Stimulated activated naive CD8-positive, alpha-beta T cell treated with anti-CD3 and anti-CD28 coated beads, Interleukin-15, Interleukin-2, amounts not matched to agents 100 ng/mL and 50 ng/mL, for 24 hours (primary cell): Measurements from ENCODE around the gene RALGAPB.

ENCODE experiments used
- H3K27ac Mint-ChIP-seq: one replicate; pipeline ENCODE4 v1.8.0; 2021; ENCODE audit warnings: mild to moderate bottlenecking, mixed read lengths
- H3K27me3 Mint-ChIP-seq: one replicate; pipeline ENCODE4 v1.8.0; 2021; ENCODE audit warnings: mixed read lengths
- H3K36me3 Mint-ChIP-seq: one replicate; pipeline ENCODE4 v1.8.0; 2021; ENCODE audit warnings: low read depth, mixed read lengths
- H3K4me1 Mint-ChIP-seq: one replicate; pipeline ENCODE4 v1.8.0; 2021; ENCODE audit warnings: low read depth, mixed read lengths
- H3K4me3 Mint-ChIP-seq: one replicate; pipeline ENCODE4 v1.8.0; 2021; ENCODE audit warnings: mild to moderate bottlenecking, mixed read lengths
- H3K9me3 Mint-ChIP-seq: one replicate; pipeline ENCODE4 v1.8.0; 2021; ENCODE audit warnings: mixed read lengths

Gene RALGAPB

DNA sequence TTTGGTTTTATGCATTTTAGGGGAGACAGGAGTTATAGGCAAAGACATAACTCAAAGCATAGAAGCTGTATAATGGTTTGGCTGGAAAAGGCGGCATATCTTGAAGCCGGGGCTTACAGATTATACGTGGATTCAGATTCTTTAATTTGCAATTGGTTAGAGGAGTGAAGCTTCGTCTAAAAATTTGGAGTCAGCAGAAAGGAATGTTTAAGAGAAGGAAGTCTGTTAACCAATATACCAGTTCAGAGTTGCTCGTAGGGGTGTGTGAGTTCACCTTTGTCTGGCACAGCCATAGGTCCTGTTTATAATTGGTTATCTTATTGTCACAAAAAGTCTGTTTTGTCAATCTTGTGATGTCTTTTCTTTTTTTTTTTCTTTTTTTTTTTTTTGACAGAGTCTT is 137.9 kb downstream of the RALGAPB start:
- H3K4me3 Mint-ChIP-seq, result no peak overlapping the region
- peaks cover 35% of the 10 kb centered on the region for H3K27me3 Mint-ChIP-seq
- no peaks in the 10 kb centered on the region for H3K9me3 Mint-ChIP-seq
- H3K36me3 Mint-ChIP-seq, result no peaks in the 10 kb centered on the region
- no peaks in the 10 kb centered on the region for H3K4me1 Mint-ChIP-seq
- H3K27ac Mint-ChIP-seq, result no peak overlapping the region

DNA sequence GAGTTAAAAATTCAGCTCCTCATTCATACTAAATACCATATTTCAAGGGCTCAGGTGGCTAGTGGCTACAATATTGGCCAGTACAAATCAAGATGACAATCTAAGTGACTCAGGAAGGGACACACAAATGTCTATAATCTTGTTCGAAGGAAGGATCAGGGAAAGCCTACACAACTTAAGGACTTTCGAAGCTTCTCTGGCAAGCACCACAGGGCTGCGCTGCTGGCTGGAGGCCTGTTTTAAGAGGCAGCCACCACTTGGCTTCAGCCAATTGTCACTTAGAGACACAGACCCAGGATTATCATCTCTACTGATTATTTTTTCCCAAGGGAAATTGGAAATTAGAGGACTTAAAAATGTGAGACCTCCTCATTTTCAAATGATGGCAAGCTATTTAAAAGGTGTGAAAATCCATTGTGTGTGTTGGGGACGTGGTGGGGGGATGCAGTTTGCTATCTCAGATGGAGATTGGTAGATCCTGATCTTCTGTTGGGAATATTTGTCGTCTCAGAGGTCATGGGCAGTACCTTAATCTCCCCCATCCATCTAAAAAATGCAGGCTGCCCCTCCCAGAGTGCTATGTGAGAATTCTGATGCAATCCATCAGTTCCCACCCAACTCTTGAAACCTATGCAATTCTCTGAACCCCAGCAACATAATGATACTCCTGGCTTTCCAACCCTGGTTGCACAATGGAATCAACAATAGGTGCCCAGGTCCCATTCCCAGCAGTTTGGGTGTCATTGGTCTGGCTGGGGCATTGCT is 140.3 kb downstream of the RALGAPB start:
- H3K4me3 Mint-ChIP-seq, result no peak overlapping the region
- no peak overlapping the region for H3K27ac Mint-ChIP-seq
- no peaks in the 10 kb centered on the region for H3K4me1 Mint-ChIP-seq
- peaks cover 21% of the 10 kb centered on the region for H3K27me3 Mint-ChIP-seq
- no peaks in the 10 kb centered on the region for H3K9me3 Mint-ChIP-seq
- no peaks in the 10 kb centered on the region for H3K36me3 Mint-ChIP-seq

DNA sequence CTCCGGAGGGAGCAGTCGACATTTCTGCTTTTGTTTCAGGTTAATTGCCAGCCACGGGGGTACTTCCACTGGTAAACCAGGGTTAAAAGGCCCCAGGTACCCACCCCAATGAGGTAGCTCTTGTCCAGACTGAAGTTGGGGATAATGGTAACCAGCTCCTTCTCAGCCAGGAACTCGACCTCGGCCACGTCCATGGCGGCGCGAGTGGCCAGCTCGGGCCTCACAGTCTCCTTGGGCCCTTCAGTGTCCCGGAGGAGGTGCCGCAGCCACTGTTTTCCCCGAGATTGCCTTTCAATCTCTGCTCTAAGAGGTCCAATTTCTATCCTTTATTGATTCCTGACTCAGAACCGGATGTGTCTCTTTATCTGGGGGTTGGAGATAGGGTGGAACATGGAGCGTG is 142.6 kb downstream of the RALGAPB start:
- Mint-ChIP-seq H3K4me3 (no peak overlapping the region), H3K27ac (no peak overlapping the region), H3K27me3 (peaks cover 24% of the 10 kb centered on the region), H3K4me1 (no peaks in the 10 kb centered on the region), H3K9me3 (no peaks in the 10 kb centered on the region), H3K36me3 (no peaks in the 10 kb centered on the region)

DNA sequence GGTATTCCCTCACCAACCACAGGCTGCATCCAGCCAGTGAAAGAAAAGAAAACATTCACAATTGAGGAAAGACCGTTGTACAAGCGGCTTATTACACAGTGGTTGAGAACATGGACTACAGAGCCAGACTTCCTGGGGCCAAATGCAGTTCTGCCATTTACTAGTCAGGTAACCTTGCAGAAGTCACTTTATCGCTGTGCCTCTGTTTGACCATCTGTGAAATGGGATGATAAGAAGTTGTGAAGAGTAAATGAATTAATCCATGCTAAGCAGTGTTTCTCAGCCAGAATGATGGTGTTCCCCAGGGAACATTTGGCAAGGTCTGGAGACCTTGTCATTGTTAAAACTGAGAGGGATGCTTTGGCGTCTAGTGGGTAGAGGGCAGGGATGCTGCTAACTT is 143.8 kb downstream of the RALGAPB start:
- Mint-ChIP-seq H3K4me1 (no peaks in the 10 kb centered on the region), H3K27me3 (peaks cover 29% of the 10 kb centered on the region), H3K4me3 (no peak overlapping the region), H3K9me3 (no peaks in the 10 kb centered on the region), H3K36me3 (no peaks in the 10 kb centered on the region), H3K27ac (no peak overlapping the region)

DNA sequence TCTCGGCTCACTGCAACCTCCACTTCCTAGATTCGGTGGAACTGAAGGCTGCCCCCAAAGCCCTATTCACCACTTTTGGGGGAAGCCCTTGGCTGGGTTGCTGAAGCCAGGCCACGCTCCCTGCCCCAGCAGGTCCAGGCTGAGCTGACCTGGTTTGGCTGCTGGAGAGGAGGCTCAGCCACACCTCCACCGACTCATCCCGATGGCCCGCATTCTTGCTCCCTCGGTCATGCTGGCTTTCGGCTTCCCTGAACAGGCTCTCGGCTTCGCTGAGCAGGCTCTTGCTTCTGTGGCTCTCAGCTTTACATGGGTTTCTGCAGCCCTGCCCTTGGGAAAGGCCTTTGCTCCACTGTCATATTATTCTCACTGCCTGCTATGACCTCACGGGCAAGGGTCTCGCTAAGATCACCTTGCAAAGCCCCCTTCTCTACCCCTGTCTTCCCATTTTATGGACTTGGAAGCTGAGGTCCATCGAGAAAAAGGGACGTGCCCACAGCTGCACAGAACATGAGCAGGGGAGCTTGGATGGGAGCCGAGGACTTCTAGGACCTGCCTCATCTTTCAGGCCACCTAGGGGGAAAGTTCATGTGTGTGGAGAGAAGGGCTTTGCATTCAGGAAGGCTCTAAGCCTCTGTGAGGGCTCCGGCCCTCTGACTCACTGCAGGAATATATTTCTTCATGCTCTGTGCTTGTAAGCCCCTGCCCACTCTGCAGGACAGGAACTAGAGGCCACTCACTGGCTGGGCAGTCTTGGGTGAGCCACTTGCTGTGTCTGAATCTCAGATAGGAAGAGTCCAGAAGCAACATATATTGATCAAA is 144.6 kb downstream of the RALGAPB start:
- no peaks in the 10 kb centered on the region for H3K36me3 Mint-ChIP-seq
- no peaks in the 10 kb centered on the region for H3K4me1 Mint-ChIP-seq
- H3K9me3 Mint-ChIP-seq, result no peaks in the 10 kb centered on the region
- H3K27me3 Mint-ChIP-seq, result peaks cover 29% of the 10 kb centered on the region
- H3K27ac Mint-ChIP-seq, result no peak overlapping the region
- H3K4me3 Mint-ChIP-seq, result no peak overlapping the region

DNA sequence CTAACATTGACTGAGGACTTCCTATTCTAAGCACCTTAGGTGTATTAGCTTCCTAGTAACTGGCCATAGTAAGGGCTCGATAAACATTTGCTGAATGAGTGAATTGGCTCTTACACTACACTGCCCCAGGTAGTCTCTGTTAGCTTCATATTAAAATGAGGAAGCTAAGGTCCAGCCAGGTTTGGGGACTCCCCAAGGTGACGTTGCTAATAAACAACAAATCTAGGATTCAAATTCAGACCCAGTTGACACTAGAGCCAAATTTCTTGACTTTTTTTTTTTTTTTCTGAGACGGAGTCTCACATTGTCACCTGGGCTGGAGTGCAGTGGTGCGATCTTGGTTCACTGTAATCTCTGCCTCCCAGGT is 145.2 kb downstream of the RALGAPB start:
- no peak overlapping the region for H3K27ac Mint-ChIP-seq
- peaks cover 24% of the 10 kb centered on the region for H3K27me3 Mint-ChIP-seq
- H3K36me3 Mint-ChIP-seq, result no peaks in the 10 kb centered on the region
- H3K4me1 Mint-ChIP-seq, result no peaks in the 10 kb centered on the region
- H3K4me3 Mint-ChIP-seq, result no peak overlapping the region
- no peaks in the 10 kb centered on the region for H3K9me3 Mint-ChIP-seq

DNA sequence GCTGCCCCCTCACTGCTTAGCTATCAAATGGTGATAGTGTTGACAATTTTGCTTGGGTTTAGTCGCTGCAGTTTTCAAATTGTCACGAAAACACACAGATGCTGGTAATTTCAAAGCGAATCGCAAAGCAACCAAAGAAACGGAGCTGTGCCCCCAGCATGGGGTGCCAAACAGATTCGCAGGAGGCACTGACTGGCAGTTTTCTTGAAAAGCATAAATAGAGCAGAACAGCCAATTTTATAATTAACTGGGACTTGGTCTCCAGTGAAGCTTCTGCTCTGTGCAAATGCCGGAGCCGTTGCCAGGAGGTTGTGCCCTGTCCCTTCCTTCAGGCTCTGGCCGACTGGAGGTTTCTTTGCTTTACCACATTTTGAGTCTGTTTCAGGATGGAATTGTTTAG is 147.8 kb downstream of the RALGAPB start:
- Mint-ChIP-seq H3K36me3 (no peaks in the 10 kb centered on the region), H3K4me1 (no peaks in the 10 kb centered on the region), H3K27me3 (peaks cover 18% of the 10 kb centered on the region), H3K9me3 (no peaks in the 10 kb centered on the region), H3K27ac (no peak overlapping the region), H3K4me3 (no peak overlapping the region)

DNA sequence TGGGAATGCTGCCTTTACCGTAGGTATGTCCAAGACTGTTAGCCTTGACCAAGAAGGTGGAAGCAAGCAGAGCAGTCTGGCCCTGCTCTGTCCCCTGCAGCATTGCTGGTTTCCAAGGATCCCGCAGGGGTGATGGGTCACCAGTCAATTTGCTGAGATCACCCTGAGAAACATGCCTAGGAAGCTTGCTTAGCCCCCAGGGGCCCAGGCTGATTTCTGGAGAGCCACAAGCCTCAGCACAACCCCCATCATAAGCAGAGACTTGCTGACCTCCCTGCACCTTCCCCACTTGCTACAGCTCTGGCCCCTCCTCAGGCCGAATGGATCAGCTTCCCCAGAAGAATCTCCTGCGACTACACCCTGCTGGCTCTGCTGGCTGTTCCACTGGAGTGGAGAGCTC is 150.4 kb downstream of the RALGAPB start:
- Mint-ChIP-seq H3K4me3 (no peak overlapping the region), H3K9me3 (no peaks in the 10 kb centered on the region), H3K27ac (no peak overlapping the region), H3K36me3 (no peaks in the 10 kb centered on the region), H3K27me3 (peaks cover 18% of the 10 kb centered on the region), H3K4me1 (no peaks in the 10 kb centered on the region)

DNA sequence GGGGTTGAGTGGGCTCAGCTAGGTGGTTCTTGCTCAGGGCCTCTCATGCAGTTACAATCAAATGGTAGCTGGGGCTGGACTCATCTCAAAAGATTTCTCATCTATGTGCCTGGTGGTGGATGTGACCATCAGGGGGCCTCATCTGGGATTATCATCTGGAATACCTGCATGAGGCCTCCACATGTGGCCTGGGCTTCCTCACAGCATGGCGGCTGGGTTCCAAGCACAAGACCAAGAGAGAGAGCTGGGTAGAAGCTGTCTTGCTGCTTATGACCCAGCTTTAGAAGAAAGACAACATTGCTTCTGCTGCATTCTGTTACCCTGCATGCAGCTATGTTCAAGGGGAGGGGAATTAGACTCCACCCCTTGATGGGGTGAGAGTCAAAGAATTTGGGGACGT is 151.4 kb downstream of the RALGAPB start:
- no peaks in the 10 kb centered on the region for H3K4me1 Mint-ChIP-seq
- H3K36me3 Mint-ChIP-seq, result no peaks in the 10 kb centered on the region
- no peak overlapping the region for H3K27ac Mint-ChIP-seq
- no peak overlapping the region for H3K4me3 Mint-ChIP-seq
- peaks cover 10% of the 10 kb centered on the region for H3K27me3 Mint-ChIP-seq
- no peaks in the 10 kb centered on the region for H3K9me3 Mint-ChIP-seq

DNA sequence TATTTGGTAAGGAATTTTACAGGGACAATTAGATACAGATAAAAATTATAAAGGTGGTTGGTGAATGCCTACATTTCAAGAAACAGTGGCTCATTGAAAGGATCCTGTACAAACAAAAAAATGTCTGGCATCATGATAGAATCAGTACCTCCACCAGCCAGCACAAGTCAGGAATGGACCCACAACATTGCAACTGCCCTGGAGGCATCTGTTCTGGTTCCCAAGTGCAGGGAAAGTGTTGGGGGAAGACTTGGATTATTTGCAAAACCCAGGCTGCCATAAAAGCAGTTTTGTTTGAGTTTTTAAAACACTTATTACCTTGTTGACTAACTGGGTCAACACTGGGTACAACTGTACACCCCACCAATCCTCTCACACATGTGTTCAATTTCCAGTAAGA is 153.3 kb downstream of the RALGAPB start:
- H3K27me3 Mint-ChIP-seq, result peaks cover 9% of the 10 kb centered on the region
- no peaks in the 10 kb centered on the region for H3K9me3 Mint-ChIP-seq
- no peaks in the 10 kb centered on the region for H3K36me3 Mint-ChIP-seq
- H3K27ac Mint-ChIP-seq, result no peak overlapping the region
- no peaks in the 10 kb centered on the region for H3K4me1 Mint-ChIP-seq
- no peak overlapping the region for H3K4me3 Mint-ChIP-seq

DNA sequence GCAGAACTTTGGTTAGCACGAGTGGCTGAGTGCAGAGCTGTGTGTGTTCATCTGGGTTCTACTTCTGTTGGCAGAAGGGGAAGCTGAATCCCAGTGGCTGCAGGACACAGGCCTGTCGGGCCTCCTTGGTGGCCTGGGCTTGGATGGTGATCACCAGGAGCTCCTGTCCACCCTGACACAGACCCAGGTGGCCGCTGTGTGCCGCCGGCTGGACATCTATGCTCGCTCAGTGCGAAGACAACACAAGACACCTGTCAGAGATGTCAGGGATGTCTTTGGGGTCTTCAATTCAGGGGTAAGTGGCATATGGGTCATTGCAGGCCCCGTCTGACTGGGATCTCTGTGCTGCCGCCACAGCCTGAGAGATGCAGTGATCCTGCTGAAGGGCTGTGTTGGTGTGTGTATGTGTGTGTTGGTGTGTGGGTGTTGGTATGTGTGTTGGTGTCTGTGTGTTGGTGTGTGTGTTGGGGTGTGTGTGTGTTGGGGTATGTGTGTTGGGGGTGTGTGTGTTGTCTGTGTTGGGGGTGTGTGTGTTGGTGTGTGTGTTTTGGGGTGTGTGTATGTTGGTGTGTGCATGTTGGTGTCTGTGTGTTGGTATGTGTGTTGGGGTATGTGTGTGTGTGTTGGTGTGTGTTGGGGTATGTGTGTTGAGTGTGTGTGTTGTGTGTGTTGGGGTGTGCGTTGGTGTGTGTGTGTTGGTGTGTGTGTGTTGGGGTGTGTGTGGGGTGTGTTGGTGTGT is 154.4 kb downstream of the RALGAPB start:
- H3K4me3 Mint-ChIP-seq, result no peak overlapping the region

More for the DNA sequence above, 154.4 kb downstream of the RALGAPB start:
- Mint-ChIP-seq H3K4me1 (peaks cover 5% of the 10 kb centered on the region), H3K9me3 (no peaks in the 10 kb centered on the region), H3K27ac (no peak overlapping the region), H3K27me3 (peaks cover 4% of the 10 kb centered on the region), H3K36me3 (no peaks in the 10 kb centered on the region)
